Naive thymus-derived CD4-positive, alpha-beta T cell (primary cell): Measurements from ENCODE around the gene TNFRSF6B. TPM values are rescaled to one million over a fixed set of nuclear protein-coding genes. Genes with fewer than 3 reads are reported as not detected.

Experiments used
- ATAC-seq: fragments of 150-1000 bp; cut with Tn5 transposase; 2 replicates; pipeline ENCODE4 v1.10.0; 2021; ENCODE audit warnings: mild to moderate bottlenecking, moderate library complexity
- CTCF ChIA-PET: fragments of 350-600 bp; sonication (Branson Sonifier 250); formaldehyde crosslinking; loops from one replicate; lab custom pipeline; 2021; ENCODE audit warnings: antibody characterized with exemption; lab: Charles Lee
- POLR2A ChIA-PET: fragments of 350-600 bp; sonication (Branson Sonifier 250); formaldehyde crosslinking; loops from one replicate; lab custom pipeline; 2021; ENCODE audit warnings: antibody characterized with exemption, inconsistent platforms; lab: Charles Lee
- DNase-seq, 9 donors: peaks; one replicate each; pipeline versions ENCODE4 v3.0.0 to v3.0.0-alpha.2; 2020 to 2022; ENCODE audit warnings: mixed read lengths in 1 of 9
- H3K27ac ChIP-seq: one replicate; pipeline ENCODE4 v1.7.0; 2013; ENCODE audit warnings: mild to moderate bottlenecking, low read depth, low read length, moderate library complexity
- H3K27me3 ChIP-seq, 2 donors: one replicate each; pipeline ENCODE4 v1.7.0; 2013; ENCODE audit warnings: low read length in 2 of 2, mild to moderate bottlenecking in 2 of 2, moderate library complexity in 2 of 2; ENCODE audit not compliant: control insufficient read depth in 2 of 2, insufficient read depth in 2 of 2
- H3K36me3 ChIP-seq, 3 experiments: 1 replicate in 2 of 3; 2 replicates in 1 of 3; pipeline ENCODE4 v1.7.0; 2013; ENCODE audit warnings: low read length in 3 of 3, mild to moderate bottlenecking in 3 of 3, moderate library complexity in 1 of 3; ENCODE audit not compliant: insufficient read depth in 3 of 3, control insufficient read depth in 2 of 3
- H3K4me1 ChIP-seq, 2 donors: one replicate each; pipeline ENCODE4 v1.7.0; 2013; ENCODE audit warnings: low read length in 2 of 2, mild to moderate bottlenecking in 2 of 2, moderate library complexity in 1 of 2; ENCODE audit not compliant: control insufficient read depth in 2 of 2, insufficient read depth in 2 of 2
- H3K4me3 ChIP-seq: 2 replicates; pipeline ENCODE4 v1.7.0; 2013; ENCODE audit warnings: mild to moderate bottlenecking, low read length
- H3K9me3 ChIP-seq, 3 experiments: 1 replicate in 2 of 3; 2 replicates in 1 of 3; pipeline ENCODE4 v1.7.0; 2013; ENCODE audit warnings: low read length in 3 of 3; ENCODE audit not compliant: control insufficient read depth in 2 of 3
- H3K27ac Mint-ChIP-seq, 9 donors: one replicate each; pipeline ENCODE4 v1.8.0; 2020 to 2022; ENCODE audit warnings: mixed read lengths in 9 of 9, mild to moderate bottlenecking in 8 of 9, moderate library complexity in 5 of 9, inconsistent platforms in 2 of 9
- H3K27me3 Mint-ChIP-seq, 5 donors: one replicate each; pipeline ENCODE4 v1.8.0; 2021 to 2022; ENCODE audit warnings: mixed read lengths in 5 of 5, mild to moderate bottlenecking in 1 of 5
- H3K36me3 Mint-ChIP-seq, 5 donors: one replicate each; pipeline ENCODE4 v1.8.0; 2020 to 2022; ENCODE audit warnings: mixed read lengths in 5 of 5, mild to moderate bottlenecking in 3 of 5, inconsistent platforms in 1 of 5
- H3K4me1 Mint-ChIP-seq, 7 donors: one replicate each; pipeline ENCODE4 v1.8.0; 2020 to 2022; ENCODE audit warnings: mixed read lengths in 7 of 7, mild to moderate bottlenecking in 3 of 7, inconsistent platforms in 1 of 7
- H3K4me3 Mint-ChIP-seq, 10 donors: one replicate each; pipeline ENCODE4 v1.8.0; 2020 to 2022; ENCODE audit warnings: mild to moderate bottlenecking in 10 of 10, mixed read lengths in 10 of 10, moderate library complexity in 6 of 10, inconsistent platforms in 2 of 10
- H3K9me3 Mint-ChIP-seq, 11 donors: one replicate each; pipeline ENCODE4 v1.8.0; 2020 to 2022; ENCODE audit warnings: mixed read lengths in 11 of 11, mild to moderate bottlenecking in 4 of 11, inconsistent platforms in 1 of 11, moderate library complexity in 1 of 11
- intact Hi-C, 2 donors: fragments of 100-400 bp; cut with micrococcal nuclease; formaldehyde crosslinking; loops; one replicate each; pipeline ENCODE4 v1.15.1; 2023
- polyA plus RNA-seq, 2 donors: library from polyadenylated mRNA; unstranded; fragments of 300-500 nt; fragmentation: Illumina TruSeq; gene quantifications; one replicate each; pipeline ENCODE4 v1.2.3, GENCODE V29; 2021
- total RNA-seq, 6 experiments: library from RNA in 5 of 6; stranded (reverse) in 5 of 6; gene quantifications; 1 replicate in 5 of 6; 2 replicates in 1 of 6; pipeline ENCODE4 v1.2.3 and lab custom pipeline; 2021 to 2026

Gene TNFRSF6B
- total and polyA plus RNA-seq, 7 experiments from 2014 or later: 0.22 to 0.74 TPM; not detected in 5

DNA sequence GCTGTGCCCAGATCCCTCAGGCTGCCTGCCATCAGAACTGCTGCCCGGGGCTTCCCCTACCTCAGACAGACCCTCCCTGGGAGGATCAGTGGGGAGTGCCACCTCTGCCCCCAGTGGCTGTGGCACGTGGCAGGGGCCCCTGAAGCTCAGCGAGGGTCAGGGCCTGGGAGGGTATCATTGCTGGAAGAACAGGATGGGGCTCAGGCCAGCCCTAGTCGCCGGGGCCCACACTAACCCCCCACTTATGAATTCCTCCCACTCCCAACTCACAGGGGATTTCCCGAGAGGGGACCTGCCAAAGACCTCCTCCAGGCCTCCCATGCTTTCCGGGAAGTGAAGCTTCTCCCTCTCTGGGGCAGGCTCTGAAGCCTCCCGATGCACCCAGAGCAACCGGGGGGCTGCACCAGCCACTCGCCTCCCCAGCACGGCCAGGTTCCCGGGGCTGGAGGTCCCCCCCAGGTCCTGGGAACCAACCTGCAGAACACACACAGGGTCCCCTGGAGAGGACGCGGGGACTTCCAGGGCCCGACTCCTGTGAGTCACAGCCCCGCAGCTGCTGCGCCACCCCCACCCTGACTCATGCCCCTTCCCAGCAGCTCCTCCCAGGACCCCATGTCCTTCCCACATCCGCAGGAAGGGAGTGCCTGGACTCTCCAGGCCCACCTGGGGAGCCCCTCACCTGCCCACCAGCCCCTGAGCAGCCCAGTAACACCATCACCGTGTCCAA is 2.5 kb downstream of the TNFRSF6B start:
- Mint-ChIP-seq H3K36me3 (peaks cover 0 to 2% (median 0%) of the 10 kb centered on the region in 5 donors), H3K27me3 (no peaks in the 10 kb centered on the region), H3K9me3 (no peaks in the 10 kb centered on the region), H3K4me3 (no peak overlapping the region), H3K4me1 (peaks cover 5 to 15% (median 6%) of the 10 kb centered on the region in 7 donors), H3K27ac (peak overlapping the region in 1 of 9 donors; percentile 46)
- Histone ChIP-seq H3K9me3 (no peaks in the 10 kb centered on the region), H3K27ac (no peak overlapping the region), H3K4me1 (peaks cover 12 to 20% of the 10 kb centered on the region in 2 donors), H3K36me3 (peaks cover 0 to 41% (median 0%) of the 10 kb centered on the region in 3 experiments), H3K4me3 (no peak overlapping the region), H3K27me3 (no peaks in the 10 kb centered on the region)
- DNase-seq: peak in 1 of 9 donors; percentile 65
- ChIA-PET POLR2A (interaction anchor here (1.0 to 3.3 kb wide), 4 partner anchors 9 to 42 kb away, joined by 3 to 19 read pairs (median 10); partner anchors contain the start of genes ARFRP1, LIME1 and ZGPAT), CTCF (interaction anchor here (1.0 kb wide), 1 partner anchor 9 kb away, joined by 4 read pairs; the partner anchor contains the start of genes ARFRP1 and ZGPAT)
- intact Hi-C loops: no loop called here
- no peak for ATAC-seq

DNA sequence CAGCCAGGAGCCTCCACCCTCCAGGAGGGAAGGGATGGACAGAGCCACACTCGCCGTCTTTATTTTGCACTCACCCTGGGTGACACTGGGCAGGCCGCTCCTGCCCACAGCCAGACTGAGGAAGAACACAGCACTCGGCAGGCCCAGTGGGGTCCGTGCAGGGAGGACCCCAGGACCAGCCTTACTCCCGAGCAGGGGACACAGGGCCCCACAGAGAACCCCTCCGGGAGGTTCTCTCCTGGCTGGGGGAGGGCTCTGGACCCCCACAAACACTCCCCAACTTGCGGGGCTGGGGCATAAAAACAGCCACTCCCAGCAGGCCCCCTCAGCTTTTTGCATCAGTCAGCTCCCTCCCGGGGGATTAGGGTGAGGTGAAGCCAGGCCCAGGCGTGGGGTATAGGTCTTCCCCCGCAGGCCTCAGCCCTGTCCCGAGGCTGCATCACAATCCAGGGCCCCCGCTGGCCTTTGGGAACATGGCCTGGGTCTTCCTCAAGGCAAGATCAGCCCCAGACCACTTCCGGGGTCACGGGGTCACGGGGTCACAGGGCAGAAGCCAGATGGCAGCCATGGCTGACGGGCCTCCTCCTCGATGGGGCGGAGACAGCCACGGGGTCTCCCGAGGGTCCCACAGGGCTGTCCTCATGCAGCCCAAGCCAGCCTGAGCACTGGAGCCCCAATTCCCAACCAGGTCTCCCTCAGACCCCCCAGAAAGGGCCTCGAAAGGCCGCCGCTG is 3.2 kb downstream of the TNFRSF6B start:
- Mint-ChIP-seq H3K27ac (peak overlapping the region in 1 of 9 donors; percentile 46), H3K36me3 (peaks cover 0 to 3% (median 0%) of the 10 kb centered on the region in 5 donors), H3K9me3 (no peaks in the 10 kb centered on the region), H3K4me3 (no peak overlapping the region), H3K4me1 (peaks cover 5 to 15% (median 6%) of the 10 kb centered on the region in 7 donors), H3K27me3 (no peaks in the 10 kb centered on the region)
- intact Hi-C loops: no loop called here
- H3K27me3 ChIP-seq: no peaks in the 10 kb centered on the region
- ATAC-seq: no peak
- no peak overlapping the region for H3K27ac ChIP-seq
- H3K36me3 ChIP-seq: peaks cover 0 to 43% (median 4%) of the 10 kb centered on the region in 3 experiments
- peaks cover 12 to 20% of the 10 kb centered on the region in 2 donors for H3K4me1 ChIP-seq
- no peaks in the 10 kb centered on the region for H3K9me3 ChIP-seq
- no peak overlapping the region for H3K4me3 ChIP-seq
- POLR2A ChIA-PET: no interaction called here
- CTCF ChIA-PET: no interaction called here
- peak in 1 of 9 donors; percentile 20 for DNase-seq

DNA sequence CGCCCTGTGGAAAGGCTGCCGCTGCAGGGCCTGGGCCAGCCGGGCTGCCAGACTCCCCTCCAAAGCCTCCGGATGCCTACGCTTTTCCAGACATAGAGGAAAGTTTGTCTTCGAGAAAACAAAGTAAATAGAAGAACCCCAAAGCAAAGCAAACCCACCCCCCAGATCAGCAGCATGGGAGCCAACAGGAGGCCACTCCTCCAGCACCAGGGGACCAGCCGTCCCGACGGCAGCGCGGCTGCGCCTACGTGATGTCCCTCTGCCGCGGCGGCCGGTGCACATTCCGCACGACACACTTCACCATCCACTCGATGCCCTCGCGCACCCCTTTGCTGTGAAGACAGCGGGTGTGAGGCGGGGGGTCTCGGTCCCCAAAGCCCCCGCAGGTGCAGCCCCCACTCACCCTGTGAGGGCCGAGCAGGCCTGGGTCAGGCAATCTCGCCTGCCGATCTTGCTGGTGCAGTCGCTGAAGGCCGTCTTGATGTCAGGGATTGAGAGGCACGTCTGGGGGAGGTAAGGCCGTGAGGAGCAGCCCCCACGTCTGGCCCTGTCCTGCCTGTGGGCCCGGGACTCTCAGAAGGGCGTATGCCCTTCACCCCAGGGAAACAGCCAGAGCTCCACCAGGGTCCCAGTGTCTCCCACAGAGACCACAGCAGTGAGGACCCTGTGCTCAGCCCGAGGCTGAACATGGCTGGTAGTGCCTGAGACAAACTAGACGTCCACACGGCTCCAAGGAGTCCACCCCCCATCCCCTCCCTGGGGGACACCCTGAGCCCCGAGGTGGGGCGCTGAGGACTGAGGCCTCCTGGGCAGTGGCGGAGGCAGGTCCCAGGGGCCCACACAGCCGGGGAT is 4.0 kb downstream of the TNFRSF6B start:
- Mint-ChIP-seq H3K9me3 (no peaks in the 10 kb centered on the region), H3K27ac (no peak overlapping the region), H3K4me3 (no peak overlapping the region), H3K36me3 (peaks cover 0 to 6% (median 3%) of the 10 kb centered on the region in 5 donors), H3K27me3 (no peaks in the 10 kb centered on the region), H3K4me1 (peaks cover 5 to 21% (median 10%) of the 10 kb centered on the region in 7 donors)
- H3K36me3 ChIP-seq: peaks cover 0 to 43% (median 11%) of the 10 kb centered on the region in 3 experiments
- intact Hi-C loops: no loop called here
- POLR2A ChIA-PET: interaction anchor here (1.0 to 1.3 kb wide), 2 partner anchors 12 to 36 kb away, joined by 5 to 6 read pairs; partner anchors contain the start of gene LIME1
- no peak overlapping the region for H3K27ac ChIP-seq
- DNase-seq (no peak), ATAC-seq (no peak)
- CTCF ChIA-PET: no interaction called here
- no peaks in the 10 kb centered on the region for H3K27me3 ChIP-seq
- H3K4me3 ChIP-seq: no peak overlapping the region
- H3K4me1 ChIP-seq: peaks cover 12 to 20% of the 10 kb centered on the region in 2 donors
- no peaks in the 10 kb centered on the region for H3K9me3 ChIP-seq

DNA sequence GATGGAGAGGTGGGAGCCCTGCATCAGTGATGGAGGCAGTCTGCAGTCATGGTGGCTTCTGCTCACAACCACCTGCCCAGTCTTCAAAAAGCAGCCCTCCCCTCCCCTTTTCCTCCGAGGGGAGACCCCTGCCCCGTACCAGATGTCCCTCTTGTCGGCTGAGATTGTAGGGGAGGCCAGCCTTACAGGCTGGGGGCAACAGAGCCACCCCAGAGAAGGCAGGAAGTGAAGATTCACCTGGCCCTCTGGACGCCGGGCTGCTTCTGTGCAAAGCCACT is 4.5 kb downstream of the TNFRSF6B start:
- ATAC-seq: no peak
- H3K9me3 ChIP-seq: no peaks in the 10 kb centered on the region
- ChIA-PET CTCF (no interaction called here), POLR2A (interaction anchor here (1.0 to 1.3 kb wide), 2 partner anchors 13 to 36 kb away, joined by 5 to 6 read pairs; partner anchors contain the start of gene LIME1)
- peak overlapping the region; percentile 46 for H3K27ac ChIP-seq
- H3K4me3 ChIP-seq: no peak overlapping the region
- H3K4me3 Mint-ChIP-seq: peak overlapping the region in 1 of 10 donors; percentile 31
- peak overlapping the region in 2 of 9 donors; percentile 51 to 56 for H3K27ac Mint-ChIP-seq
- no peaks in the 10 kb centered on the region for H3K9me3 Mint-ChIP-seq
- H3K4me1 ChIP-seq: peaks cover 11 to 16% of the 10 kb centered on the region in 2 donors
- no peaks in the 10 kb centered on the region for H3K27me3 ChIP-seq
- H3K36me3 ChIP-seq: peaks cover 0 to 48% (median 16%) of the 10 kb centered on the region in 3 experiments
- H3K27me3 Mint-ChIP-seq: no peaks in the 10 kb centered on the region
- peaks cover 4 to 24% (median 9%) of the 10 kb centered on the region in 7 donors for H3K4me1 Mint-ChIP-seq
- peaks cover 0 to 6% (median 3%) of the 10 kb centered on the region in 5 donors for H3K36me3 Mint-ChIP-seq
- intact Hi-C loops: no loop called here
- no peak for DNase-seq

DNA sequence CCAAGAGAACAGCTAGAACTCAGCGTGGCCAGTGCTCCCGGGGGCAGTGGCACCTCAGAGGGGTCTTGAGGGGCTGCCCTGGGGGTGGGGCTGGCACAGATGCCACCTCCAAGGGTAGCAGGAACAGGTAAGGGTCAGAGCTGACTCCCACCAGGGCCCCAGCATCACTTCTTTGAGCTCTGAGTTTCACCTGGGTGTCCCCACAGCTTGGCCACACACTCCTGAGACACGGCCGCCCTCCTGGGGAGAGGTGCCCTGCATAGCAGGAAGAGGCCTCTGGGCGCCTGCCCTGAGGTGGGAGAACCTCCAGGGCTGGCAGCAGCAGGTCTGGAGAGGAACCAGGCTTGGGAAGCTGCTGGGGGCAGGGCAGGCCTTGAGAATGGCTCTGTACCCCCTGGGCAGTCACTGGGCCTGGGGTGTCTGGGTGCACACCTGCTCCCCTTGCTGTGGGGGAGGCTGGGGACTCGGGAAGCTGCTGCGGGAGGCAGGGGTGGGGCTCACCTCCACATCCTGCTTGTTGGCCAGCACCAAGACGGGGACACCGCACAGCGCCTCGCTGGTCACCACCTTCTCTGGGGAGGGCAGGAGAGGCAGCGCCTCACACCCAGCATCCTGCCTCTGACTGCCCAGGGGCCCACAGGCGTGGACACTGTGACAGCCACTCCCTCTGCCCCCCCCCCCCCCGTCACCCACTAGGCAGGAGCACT is 5.0 kb downstream of the TNFRSF6B start:
- H3K36me3 Mint-ChIP-seq: peaks cover 0 to 7% (median 3%) of the 10 kb centered on the region in 5 donors
- no peaks in the 10 kb centered on the region for H3K27me3 Mint-ChIP-seq
- peak overlapping the region; percentile 46 for H3K27ac ChIP-seq
- H3K27ac Mint-ChIP-seq: peak overlapping the region in 2 of 9 donors; percentile 51 to 56
- H3K9me3 Mint-ChIP-seq: no peaks in the 10 kb centered on the region
- ATAC-seq: no peak
- H3K27me3 ChIP-seq: no peaks in the 10 kb centered on the region
- CTCF ChIA-PET: interaction anchor here (0.6 kb wide), 1 partner anchor 276 kb away, joined by 3 read pairs; no protein-coding TSS in a partner anchor
- H3K4me1 ChIP-seq: peaks cover 10 to 16% of the 10 kb centered on the region in 2 donors
- no peak for DNase-seq
- H3K36me3 ChIP-seq: peaks cover 0 to 53% (median 21%) of the 10 kb centered on the region in 3 experiments
- peak overlapping the region in 1 of 10 donors; percentile 50 for H3K4me3 Mint-ChIP-seq
- intact Hi-C loops: no loop called here
- H3K9me3 ChIP-seq: no peaks in the 10 kb centered on the region
- H3K4me1 Mint-ChIP-seq: peaks cover 2 to 23% (median 8%) of the 10 kb centered on the region in 7 donors
- POLR2A ChIA-PET: interaction anchor here (0.6 to 1.3 kb wide), 4 partner anchors 13 to 210 kb away, joined by 3 to 6 read pairs (median 4); partner anchors contain the start of gene LIME1
- no peak overlapping the region for H3K4me3 ChIP-seq
